BLaER1 treated with 17β-estradiol and CSF1 and Interleukin-3, amounts not matched to agents 10 nM and 100 nM (cell line): Measurements from ENCODE around the gene CCDC82.

Source experiments
- H3K27ac ChIP-seq, 11 experiments: shearing (Covaris generic); formaldehyde crosslinking; 2 replicates each; pipeline ENCODE4 v1.8.1; 2022
- H3K27me3 ChIP-seq, 11 experiments: shearing (Covaris generic); formaldehyde crosslinking; 2 replicates each; pipeline ENCODE4 v1.8.1; 2022
- H3K36me3 ChIP-seq, 11 experiments: shearing (Covaris generic); formaldehyde crosslinking; 2 replicates each; pipeline ENCODE4 v1.8.1; 2022
- H3K4me1 ChIP-seq, 10 experiments: shearing (Covaris generic); formaldehyde crosslinking; 2 replicates each; pipeline ENCODE4 v1.8.1; 2022
- H3K4me2 ChIP-seq, 11 experiments: shearing (Covaris generic); formaldehyde crosslinking; 2 replicates each; pipeline ENCODE4 v1.8.1; 2022
- H3K4me3 ChIP-seq, 10 experiments: shearing (Covaris generic); formaldehyde crosslinking; 2 replicates each; pipeline ENCODE4 v1.8.1; 2022
- H3K9ac ChIP-seq, 11 experiments: shearing (Covaris generic); formaldehyde crosslinking; 2 replicates each; pipeline ENCODE4 v1.8.1; 2022
- H3K9me3 ChIP-seq, 11 experiments: shearing (Covaris generic); formaldehyde crosslinking; replicated peaks in 1 of 11; 2 replicates each; pipeline ENCODE4 v1.8.1; 2022
- H4K20me1 ChIP-seq, 11 experiments: shearing (Covaris generic); formaldehyde crosslinking; 2 replicates each; pipeline ENCODE4 v1.8.1; 2022
- Cebpa-rat ChIP-seq, 11 experiments: shearing (Covaris generic); IDR thresholded peaks; 2 replicates each; pipeline ENCODE4 v1.8.1; 2022

The CCDC82 gene

GRCh38 chr11:96396637-96397036 lies 6.9 kb upstream of the CCDC82 start:
- peaks cover 0 to 8% (median 0%) of the 10 kb centered on the region in 11 experiments; a peak in 5 of 22 replicates for H4K20me1 ChIP-seq
- H3K27me3 ChIP-seq: no peaks in the 10 kb centered on the region
- no peak overlapping the region for H3K9ac ChIP-seq
- no peaks in the 10 kb centered on the region; a peak in 1 of 22 replicates for H3K36me3 ChIP-seq
- no peak overlapping the region for H3K27ac ChIP-seq
- TF ChIP-seq Cebpa-rat (IDR thresholded peaks at IDR 0.05): no peak
- peaks cover 0 to 23% (median 6%) of the 10 kb centered on the region in 10 experiments; a peak in 12 of 20 replicates for H3K4me1 ChIP-seq
- H3K9me3 ChIP-seq: peaks cover 0 to 8% (median 0%) of the 10 kb centered on the region in 11 experiments; a peak in 1 of 22 replicates
- no peak overlapping the region for H3K4me3 ChIP-seq
- H3K4me2 ChIP-seq: peak overlapping the region in 1 of 11 experiments; percentile 26; a peak in 2 of 22 replicates

- Histone ChIP-seq H3K4me1 (peaks cover 6 to 35% (median 16%) of the 10 kb centered on the region in 10 experiments), H4K20me1 (peaks cover 0 to 8% (median 0%) of the 10 kb centered on the region in 11 experiments; a peak in 5 of 22 replicates)
- TF ChIP-seq Cebpa-rat (IDR thresholded peaks at IDR 0.05): no peak
Measured at GRCh38 chr11:96394773-96395172, 5.1 kb upstream of the CCDC82 start.

GRCh38 chr11:96393753-96394348 lies 4.1 kb upstream of the CCDC82 start:
- Histone ChIP-seq H3K4me2 (peak overlapping the region in 2 of 11 experiments; percentile 30 to 33; a peak in 3 of 22 replicates), H4K20me1 (peaks cover 0 to 8% (median 0%) of the 10 kb centered on the region in 11 experiments; a peak in 6 of 22 replicates)
- TF ChIP-seq Cebpa-rat (IDR thresholded peaks at IDR 0.05): no peak

More at GRCh38 chr11:96394773-96395172, 5.1 kb upstream of the CCDC82 start:
- Histone ChIP-seq H3K27ac (no peak overlapping the region), H3K9ac (no peak overlapping the region), H3K4me3 (no peak overlapping the region), H3K4me2 (no peak overlapping the region), H3K27me3 (no peaks in the 10 kb centered on the region), H3K9me3 (peaks cover 0 to 7% (median 0%) of the 10 kb centered on the region in 11 experiments; a peak in 4 of 22 replicates), H3K36me3 (peaks cover 0 to 4% (median 0%) of the 10 kb centered on the region in 11 experiments; a peak in 2 of 22 replicates)

GRCh38 chr11:96391698-96392307 lies 2.1 kb upstream of the CCDC82 start:
- Histone ChIP-seq H3K27me3 (no peaks in the 10 kb centered on the region), H3K36me3 (peaks cover 0 to 6% (median 0%) of the 10 kb centered on the region in 11 experiments; a peak in 3 of 22 replicates), H4K20me1 (peaks cover 0 to 18% (median 0%) of the 10 kb centered on the region in 11 experiments; a peak in 7 of 22 replicates), H3K4me3 (peak overlapping the region in 1 of 10 experiments; percentile 92; a peak in 1 of 20 replicates), H3K9ac (no peak overlapping the region), H3K4me2 (peak overlapping the region in 7 of 11 experiments; percentile 83 to 94 (median 87); a peak in 16 of 22 replicates), H3K27ac (no peak overlapping the region), H3K4me1 (peaks cover 20 to 56% (median 30%) of the 10 kb centered on the region in 10 experiments), H3K9me3 (peaks cover 0 to 7% (median 0%) of the 10 kb centered on the region in 11 experiments; a peak in 4 of 22 replicates)
- no peak for TF ChIP-seq Cebpa-rat (IDR thresholded peaks at IDR 0.05)

More at GRCh38 chr11:96393753-96394348, 4.1 kb upstream of the CCDC82 start:
- peaks cover 0 to 7% (median 0%) of the 10 kb centered on the region in 11 experiments; a peak in 4 of 22 replicates for H3K9me3 ChIP-seq
- no peaks in the 10 kb centered on the region for H3K27me3 ChIP-seq
- H3K4me3 ChIP-seq: no peak overlapping the region
- H3K4me1 ChIP-seq: peaks cover 8 to 35% (median 18%) of the 10 kb centered on the region in 10 experiments
- H3K36me3 ChIP-seq: peaks cover 0 to 4% (median 0%) of the 10 kb centered on the region in 11 experiments; a peak in 2 of 22 replicates
- H3K9ac ChIP-seq: peak overlapping the region in 1 of 11 experiments; percentile 11; a peak in 1 of 22 replicates
- no peak overlapping the region for H3K27ac ChIP-seq

- H3K27ac ChIP-seq: peak overlapping the region; percentile 79 to 90 (median 85)
- peaks cover 0 to 7% (median 0%) of the 10 kb centered on the region in 11 experiments; a peak in 4 of 22 replicates for H3K9me3 ChIP-seq
- peaks cover 0 to 18% (median 9%) of the 10 kb centered on the region in 11 experiments; a peak in 13 of 22 replicates for H3K36me3 ChIP-seq
- peak overlapping the region; percentile 85 to 99 (median 92) for H3K4me3 ChIP-seq
- H3K27me3 ChIP-seq: no peaks in the 10 kb centered on the region
- TF ChIP-seq Cebpa-rat (IDR thresholded peaks at IDR 0.05): no peak
- peaks cover 0 to 19% (median 0%) of the 10 kb centered on the region in 11 experiments; a peak in 7 of 22 replicates for H4K20me1 ChIP-seq
- peak overlapping the region; percentile 73 to 94 (median 85) for H3K4me2 ChIP-seq
- H3K9ac ChIP-seq: peak overlapping the region; percentile 84 to 94 (median 87)
- H3K4me1 ChIP-seq: peaks cover 20 to 61% (median 26%) of the 10 kb centered on the region in 10 experiments
Measured at GRCh38 chr11:96390488-96390792, 728 bp upstream of the CCDC82 start.

- peak overlapping the region; percentile 71 to 96 (median 84) for H3K4me2 ChIP-seq
- peaks cover 20 to 59% (median 26%) of the 10 kb centered on the region in 10 experiments for H3K4me1 ChIP-seq
- no peak for TF ChIP-seq Cebpa-rat (IDR thresholded peaks at IDR 0.05)
Measured at GRCh38 chr11:96388891-96389719, 607 bp downstream of the CCDC82 start.

GRCh38 chr11:96385187-96385586 lies 4.5 kb downstream of the CCDC82 start:
- H3K9ac ChIP-seq: no peak overlapping the region
- H3K27me3 ChIP-seq: no peaks in the 10 kb centered on the region
- peaks cover 5 to 26% (median 17%) of the 10 kb centered on the region in 10 experiments for H3K4me1 ChIP-seq
- H3K36me3 ChIP-seq: peaks cover 34 to 67% (median 46%) of the 10 kb centered on the region in 11 experiments; a peak in 21 of 22 replicates
- H3K4me3 ChIP-seq: no peak overlapping the region
- no peak overlapping the region for H3K27ac ChIP-seq
- H3K4me2 ChIP-seq: no peak overlapping the region
- no peaks in the 10 kb centered on the region for H3K9me3 ChIP-seq
- no peak for TF ChIP-seq Cebpa-rat (IDR thresholded peaks at IDR 0.05)
- H4K20me1 ChIP-seq: peaks cover 0 to 19% (median 0%) of the 10 kb centered on the region in 11 experiments; a peak in 4 of 22 replicates

More at GRCh38 chr11:96388891-96389719, 607 bp downstream of the CCDC82 start:
- H4K20me1 ChIP-seq: peaks cover 0 to 22% (median 0%) of the 10 kb centered on the region in 11 experiments; a peak in 7 of 22 replicates
- peak overlapping the region; percentile 72 to 90 (median 85) for H3K27ac ChIP-seq
- no peaks in the 10 kb centered on the region for H3K27me3 ChIP-seq
- H3K9me3 ChIP-seq: peaks cover 0 to 7% (median 0%) of the 10 kb centered on the region in 11 experiments; a peak in 4 of 22 replicates
- peak overlapping the region; percentile 85 to 99 (median 92) for H3K4me3 ChIP-seq
- H3K9ac ChIP-seq: peak overlapping the region; percentile 84 to 94 (median 87)
- peaks cover 4 to 31% (median 14%) of the 10 kb centered on the region in 11 experiments; a peak in 17 of 22 replicates for H3K36me3 ChIP-seq

- Histone ChIP-seq H3K27ac (no peak overlapping the region), H3K9ac (no peak overlapping the region), H3K9me3 (no peaks in the 10 kb centered on the region), H3K4me3 (no peak overlapping the region), H3K4me1 (peaks cover 5 to 26% (median 17%) of the 10 kb centered on the region in 10 experiments), H4K20me1 (peaks cover 0 to 19% (median 0%) of the 10 kb centered on the region in 11 experiments; a peak in 4 of 22 replicates), H3K27me3 (no peaks in the 10 kb centered on the region), H3K36me3 (peaks cover 39 to 77% (median 55%) of the 10 kb centered on the region in 11 experiments), H3K4me2 (no peak overlapping the region)
- TF ChIP-seq Cebpa-rat (IDR thresholded peaks at IDR 0.05): no peak
Measured at GRCh38 chr11:96384156-96384555, 5.6 kb downstream of the CCDC82 start.
